C4-2B (cell line): ENCODE results near the gene MAP3K20.
"Not testable (repeated sequence)": the region's sequence is repeated elsewhere in the genome, so short reads cannot be mapped to it uniquely, and the experiment has no call there.

Source experiments
- H3K27ac ChIP-seq: fragments of 450-650 bp; 2 replicates; pipeline ENCODE4 v1.5.1; 2017
- ZFX ChIP-seq: fragments of 450-650 bp; IDR thresholded peaks from 2 replicates; pipeline ENCODE4 v1.6.1; 2017
- TF ChIP-seq, protein P1 (sequence below): fragments of 450-650 bp; conservative IDR thresholded peaks from 2 replicates; pipeline ENCODE4 v1.5.1; 2017; ENCODE audit warnings: mild to moderate bottlenecking

MAP3K20 gene

DNA sequence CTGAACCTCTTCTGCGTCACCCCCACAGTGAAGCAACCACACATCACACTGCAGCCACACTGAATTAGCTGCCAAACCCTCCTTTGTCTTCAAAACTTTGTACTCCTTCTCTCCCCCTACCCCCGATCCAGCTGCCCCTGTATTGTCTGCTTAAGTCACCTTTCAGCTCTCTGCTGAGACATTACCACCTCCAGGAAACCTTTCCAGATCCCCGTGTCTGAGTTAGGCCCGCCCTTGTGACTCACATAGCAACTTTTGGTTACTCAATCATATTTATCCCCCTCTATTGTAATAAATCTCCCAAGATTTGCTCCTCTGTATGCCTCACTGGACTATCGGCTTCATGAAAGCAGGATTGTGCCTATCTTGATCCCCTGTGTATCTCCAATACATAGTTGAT, 196.2 kb downstream of the MAP3K20 start:
- TF ChIP-seq ZFX: no peak
- TF ChIP-seq, protein P1, sequence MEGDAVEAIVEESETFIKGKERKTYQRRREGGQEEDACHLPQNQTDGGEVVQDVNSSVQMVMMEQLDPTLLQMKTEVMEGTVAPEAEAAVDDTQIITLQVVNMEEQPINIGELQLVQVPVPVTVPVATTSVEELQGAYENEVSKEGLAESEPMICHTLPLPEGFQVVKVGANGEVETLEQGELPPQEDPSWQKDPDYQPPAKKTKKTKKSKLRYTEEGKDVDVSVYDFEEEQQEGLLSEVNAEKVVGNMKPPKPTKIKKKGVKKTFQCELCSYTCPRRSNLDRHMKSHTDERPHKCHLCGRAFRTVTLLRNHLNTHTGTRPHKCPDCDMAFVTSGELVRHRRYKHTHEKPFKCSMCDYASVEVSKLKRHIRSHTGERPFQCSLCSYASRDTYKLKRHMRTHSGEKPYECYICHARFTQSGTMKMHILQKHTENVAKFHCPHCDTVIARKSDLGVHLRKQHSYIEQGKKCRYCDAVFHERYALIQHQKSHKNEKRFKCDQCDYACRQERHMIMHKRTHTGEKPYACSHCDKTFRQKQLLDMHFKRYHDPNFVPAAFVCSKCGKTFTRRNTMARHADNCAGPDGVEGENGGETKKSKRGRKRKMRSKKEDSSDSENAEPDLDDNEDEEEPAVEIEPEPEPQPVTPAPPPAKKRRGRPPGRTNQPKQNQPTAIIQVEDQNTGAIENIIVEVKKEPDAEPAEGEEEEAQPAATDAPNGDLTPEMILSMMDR: no peak
- H3K27ac ChIP-seq: no peak overlapping the region

DNA sequence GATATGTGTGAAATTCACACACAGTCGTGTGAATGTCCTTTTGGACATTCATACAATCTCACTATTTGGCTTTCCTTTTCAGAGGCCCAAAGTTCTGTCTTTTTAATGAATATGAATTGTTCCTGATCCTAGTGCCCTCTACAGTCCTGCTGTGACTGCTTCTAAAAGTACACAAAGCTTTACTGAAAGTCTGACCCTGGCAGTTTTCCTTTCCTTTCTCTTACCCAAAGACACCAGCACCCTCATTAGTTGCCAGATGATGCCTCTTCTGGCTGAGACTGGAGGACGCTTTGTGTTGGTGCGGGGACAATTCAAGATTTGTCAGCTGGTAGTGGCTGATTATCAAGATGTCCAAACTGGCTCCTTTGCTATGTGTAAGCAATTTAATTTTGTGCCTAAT, 197.2 kb downstream of the MAP3K20 start:
- no peak for TF ChIP-seq ZFX
- TF ChIP-seq, protein P1: no peak
- no peak overlapping the region for H3K27ac ChIP-seq

DNA sequence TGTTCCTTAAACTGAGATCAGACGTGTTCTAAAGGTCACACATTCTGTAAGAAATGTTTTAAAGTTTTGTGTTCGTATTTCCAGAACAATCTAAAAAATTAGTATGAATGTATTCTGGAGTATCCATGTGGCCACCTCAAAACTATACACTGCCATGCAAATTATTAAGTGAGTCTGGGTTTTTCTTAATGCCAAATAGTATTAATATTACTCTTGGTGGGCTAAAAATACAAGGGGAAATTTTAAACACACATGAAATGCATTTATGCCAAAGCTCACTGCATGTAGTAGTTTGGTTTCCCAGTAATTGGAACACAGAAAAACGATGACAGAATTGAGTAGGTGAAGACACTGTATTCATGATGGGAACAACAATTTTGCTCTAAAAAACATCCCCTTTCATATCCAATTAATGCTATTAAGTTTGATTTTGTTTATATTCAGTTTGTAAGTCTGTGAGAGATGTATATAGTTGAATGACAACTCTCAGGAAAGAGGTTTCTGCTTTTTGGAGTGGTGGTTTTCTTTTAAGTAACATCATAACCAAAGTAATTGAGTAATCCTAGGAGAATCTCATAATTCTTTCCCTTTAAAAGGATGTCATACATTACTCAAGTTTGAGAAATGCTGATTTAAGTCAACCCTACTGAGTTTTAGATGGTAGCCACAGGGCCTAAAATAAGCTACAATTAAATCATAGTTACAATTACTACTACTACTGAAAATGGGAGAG, 203.3 kb downstream of the MAP3K20 start:
- no peak overlapping the region for H3K27ac ChIP-seq
- TF ChIP-seq, protein P1: no peak
- no peak for TF ChIP-seq ZFX

DNA sequence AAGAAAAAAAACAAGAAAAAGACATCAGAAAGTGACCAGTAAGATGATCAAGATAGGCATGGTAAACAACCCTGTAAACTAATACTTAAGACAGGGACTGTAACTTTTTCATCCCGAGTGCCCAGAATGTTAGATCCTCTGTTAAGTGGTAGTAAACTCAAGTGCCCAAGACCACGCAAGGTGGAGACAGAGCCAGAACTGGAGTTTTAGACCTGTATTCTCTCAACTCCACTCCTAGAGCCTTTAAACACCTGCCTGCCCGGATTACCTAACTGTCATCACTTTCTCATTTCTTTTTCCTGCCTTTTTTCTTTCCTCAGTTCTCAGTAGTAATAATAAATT, 203.9 kb downstream of the MAP3K20 start:
- no peak overlapping the region for H3K27ac ChIP-seq

DNA sequence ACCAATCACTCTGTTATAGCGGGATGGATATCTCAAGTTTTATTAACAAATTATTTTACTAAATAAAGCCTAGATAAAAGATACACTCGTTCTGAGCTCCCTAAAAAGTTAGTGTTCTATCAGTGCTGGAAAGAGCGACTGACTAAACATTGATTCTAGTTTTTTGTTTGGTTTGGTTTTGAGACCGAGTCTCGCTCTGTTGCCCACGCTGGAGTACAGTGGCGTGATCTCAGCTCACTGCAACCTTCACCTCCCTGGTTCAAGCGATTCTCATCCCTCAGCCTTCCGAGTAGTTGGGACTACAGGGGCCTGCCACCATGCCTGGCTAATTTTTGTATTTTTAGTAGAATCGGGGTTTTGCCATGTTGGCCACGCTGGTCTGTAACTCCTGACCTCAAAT, 205.2 kb downstream of the MAP3K20 start:
- TF ChIP-seq ZFX: no peak
- TF ChIP-seq, protein P1: no peak
- H3K27ac ChIP-seq: no peak overlapping the region

More for the DNA sequence above, 203.9 kb downstream of the MAP3K20 start:
- TF ChIP-seq ZFX: no peak
- TF ChIP-seq, protein P1: no peak

DNA sequence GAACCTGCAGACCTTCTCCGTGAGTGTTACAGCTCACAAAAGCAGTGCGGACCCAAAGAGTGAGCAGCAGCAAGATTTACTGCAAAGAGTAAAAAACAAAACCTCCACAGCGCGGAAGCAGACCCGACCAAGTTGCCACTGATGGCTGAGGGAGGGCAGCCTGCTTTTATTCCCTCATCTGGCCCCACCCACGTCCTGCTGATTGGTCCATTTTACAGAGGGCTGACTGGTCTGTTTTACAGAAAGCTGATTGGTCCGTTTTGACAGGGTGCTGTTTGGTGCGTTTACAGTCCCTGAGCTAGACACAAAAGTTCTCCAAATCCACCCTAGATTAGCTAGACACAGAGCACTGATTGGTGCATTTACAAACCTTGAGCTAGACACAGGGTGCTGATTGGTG, 206.3 kb downstream of the MAP3K20 start:
- H3K27ac ChIP-seq: not testable (repeated sequence)

DNA sequence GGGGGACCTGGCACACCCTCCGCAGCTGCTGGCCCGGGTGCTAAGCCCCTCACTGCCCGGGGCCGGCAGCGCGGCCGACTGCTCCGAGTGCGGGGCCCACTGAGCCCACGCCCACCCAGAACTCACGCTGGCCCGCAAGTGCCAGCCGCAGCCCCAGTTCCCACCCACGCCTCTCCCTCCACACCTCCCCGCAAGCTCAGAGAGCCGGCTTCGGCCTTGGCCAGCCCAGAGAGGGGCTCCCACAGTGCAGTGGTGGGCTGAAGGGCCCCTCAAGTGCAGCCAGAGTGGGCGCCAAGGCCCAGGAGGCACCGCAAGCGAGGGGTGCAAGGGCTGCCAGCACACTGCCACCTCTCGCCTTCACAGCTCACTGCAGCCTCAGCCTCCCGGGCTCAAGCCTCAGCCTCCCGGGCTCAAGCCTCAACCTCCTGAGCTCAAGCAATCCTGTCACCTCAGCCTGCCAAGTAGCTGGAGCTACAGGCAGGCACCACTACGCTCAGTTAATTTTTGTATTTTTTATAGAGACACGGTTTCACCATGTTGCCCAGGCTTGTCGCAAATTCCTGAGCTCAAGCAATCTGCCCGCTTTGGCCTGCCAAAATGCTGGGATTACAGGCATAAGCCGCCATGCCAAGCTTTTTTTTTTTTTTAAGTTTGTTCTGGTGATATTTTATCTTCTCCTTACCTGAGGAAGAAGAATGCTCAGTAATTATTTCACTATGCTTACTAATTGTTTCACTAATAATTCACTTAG, 207.3 kb downstream of the MAP3K20 start:
- no peak for TF ChIP-seq ZFX
- TF ChIP-seq, protein P1: no peak
- no peak overlapping the region for H3K27ac ChIP-seq
